ENCODE data around the gene ZFP92.

DNA sequence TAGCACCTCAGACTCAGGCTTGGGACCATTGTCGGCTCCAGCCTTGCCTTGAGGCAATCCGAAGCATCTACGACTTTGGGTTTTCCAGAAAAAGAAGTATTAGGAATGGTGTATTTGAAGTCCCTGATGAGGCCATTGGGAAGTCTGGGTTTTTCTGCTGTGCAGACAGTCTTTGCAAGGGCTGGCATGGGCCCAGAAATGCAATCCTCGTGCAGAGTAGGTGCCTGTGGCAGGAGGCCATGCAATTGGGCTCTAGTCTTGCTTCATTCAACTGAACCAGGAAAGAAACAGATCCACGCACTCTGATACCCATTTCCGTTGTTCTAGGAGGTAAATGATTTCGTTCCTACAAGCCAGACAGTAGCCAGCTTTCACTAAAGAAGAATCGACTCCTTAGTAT is 12.4 kb downstream of the ZFP92 start:
- no peak for TF ChIP-seq MAX (IDR thresholded peaks at IDR 0.05)
- no peak for TF ChIP-seq SIX5 (IDR thresholded peaks at IDR 0.05; ENCODE audit: low read depth, low read length)
- TF ChIP-seq CTCF (IDR thresholded peaks at IDR 0.05; ENCODE audit: control extremely low read depth in 1 of 3, insufficient read depth in 1 of 3, low read depth in 1 of 3, low read length in 3 of 3): no peak
- TF ChIP-seq RAD21 (IDR thresholded peaks at IDR 0.05 in 1 of 2, conservative IDR thresholded peaks at IDR 0.05 in 1 of 2; ENCODE audit: low read depth in 2 of 2, low read length in 2 of 2): no peak

Measured in H1 (cell line).